GM12878 (cell line): Measurements from ENCODE around the gene CARS2. TPM values are rescaled to one million over a fixed set of nuclear protein-coding genes. Genes with fewer than 3 reads are reported as not detected.

Source experiments
- ATAC-seq: fragments of 200-7000 bp; cut with Tn5 transposase; 3 replicates; pipeline ENCODE4 v1.9.1; 2020; ENCODE audit warnings: mild to moderate bottlenecking, moderate library complexity
- BruUV-seq: library from RNA; stranded (reverse); fragments of 400-500 nt; replicated peaks from 2 replicates; lab custom pipeline; 2021; lab: Mats Ljungman, UMichigan
- CTCF ChIA-PET: fragments of 300-600 bp; sonication (Branson Sonifier 250); formaldehyde crosslinking; extraction: SDS; loops from one replicate; lab custom pipeline; 2021; ENCODE audit warnings: inconsistent platforms; lab: Yijun Ruan, JAX
- POLR2A ChIA-PET: fragments of 350-600 bp; formaldehyde crosslinking; extraction: SDS; loops from one replicate; lab custom pipeline; 2021; ENCODE audit warnings: inconsistent platforms; lab: Charles Lee
- RAD21 ChIA-PET: fragments of 300-600 bp; sonication (Branson Sonifier 250); formaldehyde crosslinking; loops from one replicate; lab custom pipeline; 2023; ENCODE audit warnings: antibody characterized with exemption; ENCODE audit not compliant: unreplicated experiment; lab: Charles Lee
- SMC1A ChIA-PET: fragments of 300-600 bp; sonication (Branson Sonifier 250); formaldehyde crosslinking; loops from one replicate; lab custom pipeline; 2023; ENCODE audit not compliant: unreplicated experiment, uncharacterized antibody; lab: Charles Lee
- DNase-seq: peaks from one replicate; pipeline ENCODE4 v3.0.0-alpha.2; 2011; ENCODE audit warnings: low read depth, low spot score
- FAIRE-seq: peaks from 3 replicates; lab custom pipeline; 2011; peaks lifted over from hg19 to GRCh38; lab: Jason Lieb, UNC
- H2AFZ ChIP-seq: 2 replicates; pipeline ENCODE4 v1.6.0; 2011; ENCODE audit warnings: low read depth, low read length, control low read depth; ENCODE audit not compliant: control insufficient read depth
- H3K27ac ChIP-seq: 2 replicates; pipeline ENCODE4 v1.5.1; 2011; ENCODE audit warnings: control low read depth; ENCODE audit not compliant: control insufficient read depth, insufficient read depth
- H3K27me3 ChIP-seq, 2 experiments: replicated peaks in 1 of 2; 2 replicates each; pipeline versions ENCODE4 v1.6.0 to v1.6.1; 2011; ENCODE audit warnings: low read length in 1 of 2; ENCODE audit not compliant: control insufficient read depth in 2 of 2, insufficient read depth in 2 of 2
- H3K36me3 ChIP-seq, 2 experiments: 2 replicates each; pipeline ENCODE4 v1.5.1; 2011; ENCODE audit warnings: low read length in 1 of 2; ENCODE audit not compliant: control insufficient read depth in 2 of 2, insufficient read depth in 2 of 2
- H3K4me1 ChIP-seq: 2 replicates; pipeline ENCODE4 v1.6.1; 2011; ENCODE audit warnings: mild to moderate bottlenecking, low read length, moderate library complexity, mixed read lengths; ENCODE audit not compliant: control insufficient read depth, insufficient read depth
- H3K4me2 ChIP-seq: 2 replicates; pipeline ENCODE4 v1.6.0; 2011; ENCODE audit warnings: control low read depth; ENCODE audit not compliant: control insufficient read depth, insufficient read depth
- H3K4me3 ChIP-seq: fragments of 200-600 bp; sonication (generic); 2 replicates; pipeline ENCODE4 v1.5.1; 2016
- H3K79me2 ChIP-seq: 2 replicates; pipeline ENCODE4 v1.6.0; 2011; ENCODE audit warnings: low read length; ENCODE audit not compliant: control insufficient read depth, insufficient read depth
- H3K9ac ChIP-seq: 2 replicates; pipeline ENCODE4 v1.8.0; 2011; ENCODE audit warnings: low read length, control low read depth, mixed read lengths; ENCODE audit not compliant: control insufficient read depth, insufficient read depth
- H3K9me3 ChIP-seq: replicated peaks from 3 replicates; pipeline ENCODE4 v1.5.1; 2011; ENCODE audit warnings: mild to moderate bottlenecking, low read length; ENCODE audit not compliant: control insufficient read depth, insufficient read depth
- H4K20me1 ChIP-seq: 2 replicates; pipeline ENCODE4 v1.6.0; 2011; ENCODE audit not compliant: control insufficient read depth, insufficient read depth
- EZH2 ChIP-seq: IDR thresholded peaks from 2 replicates; pipeline ENCODE4 v1.6.1; 2012; ENCODE audit warnings: low read depth, mild to moderate bottlenecking, control low read depth, inconsistent platforms, low read length, borderline replicate concordance; ENCODE audit not compliant: control insufficient read depth
- JUND ChIP-seq: IDR thresholded peaks from 2 replicates; pipeline ENCODE4 v1.6.1; 2012; ENCODE audit warnings: low read depth, mild to moderate bottlenecking, low read length, improper control_type of control experiment, moderate library complexity
- MYB ChIP-seq: fragments of 150-350 bp; IDR thresholded peaks from 2 replicates; pipeline ENCODE4 v1.6.1; 2014; ENCODE audit warnings: mild to moderate bottlenecking, low read depth, low read length, borderline replicate concordance
- SRF ChIP-seq, 2 experiments: IDR thresholded peaks; 2 replicates each; pipeline ENCODE4 v1.6.1; 2011; ENCODE audit warnings: low read depth in 2 of 2, low read length in 2 of 2, mild to moderate bottlenecking in 1 of 2, moderate library complexity in 1 of 2
- SUZ12 ChIP-seq: fragments of 200-600 bp; sonication (generic); IDR thresholded peaks from one replicate; pipeline ENCODE4 v1.6.1; 2018; ENCODE audit warnings: antibody characterized with exemption, mild to moderate bottlenecking; ENCODE audit not compliant: unreplicated experiment
- TCF3 ChIP-seq: IDR thresholded peaks from 2 replicates; pipeline ENCODE4 v1.6.1; 2012; ENCODE audit warnings: low read depth, mild to moderate bottlenecking, low read length, borderline replicate concordance; ENCODE audit not compliant: insufficient read depth
- ZNF384 ChIP-seq: IDR thresholded peaks from 2 replicates; pipeline ENCODE4 v1.6.1; 2012; ENCODE audit warnings: low read depth, mild to moderate bottlenecking, low read length, improper control_type of control experiment, borderline replicate concordance
- WGBS: methylation state at CpG from one replicate; pipeline ENCODE4 v1.1.6; 2016; ENCODE audit warnings: low lambda C conversion rate; ENCODE audit not compliant: insufficient replicate concordance, insufficient coverage; ENCODE audit errors: missing lambda C conversion rate; 5-methylcytosine and 5-hydroxymethylcytosine counted together
- in situ Hi-C: fragments of 300-500 bp; cut with MboI; formaldehyde crosslinking; loops from 9 replicates; pipeline ENCODE4 v1.14.3; 2018; ENCODE audit warnings: mixed read lengths
- intact Hi-C: fragments of 100-400 bp; cut with micrococcal nuclease; formaldehyde crosslinking; loops from one replicate; pipeline ENCODE4 v1.14.2; 2022; ENCODE audit not compliant: unreplicated experiment
- polyA plus RNA-seq, 11 experiments: library from polyadenylated mRNA; depleted of rRNA in 4 of 11; unstranded in 6 of 11; stranded (reverse) in 5 of 11; fragments of >200 nt; fragmentation: Nextera tagmentation in 4 of 11; fragmentation: Illumina TruSeq in 1 of 11; extraction: Ambion mirVana in 4 of 11; extraction: Trizol in 1 of 11; gene quantifications; 1 replicate in 1 of 11; 2 replicates in 10 of 11; pipeline versions ENCODE4 v1.2.1 to v1.2.3, GENCODE V29; 2011 to 2016; ENCODE audit warnings: inconsistent platforms in 2 of 11, missing spikeins in 2 of 11, low read depth in 1 of 11
- total RNA-seq, 4 experiments: library from RNA; depleted of rRNA in 3 of 4; stranded (reverse); fragments of >200 nt in 3 of 4; fragmentation: Illumina TruSeq in 1 of 4; extraction: Trizol in 1 of 4; gene quantifications; 2 replicates each; pipeline versions ENCODE4 v1.2.1 to v1.2.3, GENCODE V29; 2013 to 2021
- TF ChIP-seq, protein P1 (sequence below): fragments of 450-650 bp; IDR thresholded peaks from 2 replicates; pipeline ENCODE4 v1.6.1; 2017; ENCODE audit warnings: low read depth, mild to moderate bottlenecking, moderate library complexity
- TF ChIP-seq, protein P2 (sequence below): IDR thresholded peaks from 2 replicates; pipeline ENCODE4 v1.6.1; 2011; ENCODE audit warnings: borderline replicate concordance, low read depth, mild to moderate bottlenecking, moderate library complexity, mixed read lengths, low read length; ENCODE audit not compliant: insufficient read depth; ENCODE audit errors: extremely low read length
- TF ChIP-seq, protein P3 (sequence below): fragments of 150-350 bp; IDR thresholded peaks from 2 replicates; pipeline ENCODE4 v1.6.1; 2016; ENCODE audit warnings: low read depth, low read length
- TF ChIP-seq, protein P4 (sequence below): fragments of 150-350 bp; IDR thresholded peaks from 2 replicates; pipeline ENCODE4 v1.6.1; 2014; ENCODE audit warnings: mild to moderate bottlenecking, low read depth, low read length
- TF ChIP-seq, protein P5 (sequence below): fragments of 450-650 bp; IDR thresholded peaks from 2 replicates; pipeline ENCODE4 v1.6.1; 2016; ENCODE audit warnings: mild to moderate bottlenecking

The CARS2 gene
- total and polyA plus RNA-seq, 10 of the 15 experiments (the other 5 are each of a cell fraction or from before 2014, with no cell fraction given) = 4.2 to 101 (median 61.5) TPM

DNA sequence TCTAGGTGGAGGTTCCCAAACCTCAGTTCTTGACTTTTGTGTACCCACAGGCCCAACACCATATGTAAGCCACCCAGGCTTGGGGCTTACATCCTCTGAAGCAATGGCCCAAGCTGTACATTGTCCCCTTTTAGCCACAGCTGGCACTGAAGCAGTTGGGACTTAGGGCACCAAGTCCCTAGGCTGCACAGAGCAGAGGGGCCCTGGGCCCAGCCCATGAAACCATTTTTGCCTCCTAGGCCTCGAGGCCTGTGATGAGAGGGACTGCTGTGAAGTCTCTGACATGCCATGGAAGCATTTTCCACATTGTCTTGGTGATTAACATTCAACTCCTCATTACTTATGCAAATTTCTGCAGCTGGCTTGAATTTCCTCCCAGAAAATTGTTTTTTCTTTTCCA lies 37.8 kb upstream of the CARS2 start:
- H3K9ac ChIP-seq = no peak overlapping the region
- DNase-seq (no peak), FAIRE-seq (no peak), ATAC-seq (no peak)
- ChIA-PET POLR2A (no interaction called here), RAD21 (no interaction called here), SMC1A (no interaction called here), CTCF (no interaction called here)
- no peaks in the 10 kb centered on the region for H3K36me3 ChIP-seq
- intact Hi-C loops (no loop called here), in situ Hi-C loops (no loop called here)
- no peak overlapping the region for H3K4me3 ChIP-seq
- BruUV-seq = no TSS peak
- no peaks in the 10 kb centered on the region for H3K27me3 ChIP-seq
- H3K27ac ChIP-seq = no peak overlapping the region
- no peak overlapping the region for H2AFZ ChIP-seq
- no peaks in the 10 kb centered on the region for H3K79me2 ChIP-seq
- 0% methylated on average over 1 of the region's 1 CpG for WGBS
- no peaks in the 10 kb centered on the region; the same call in 1 of the 3 replicates for H3K9me3 ChIP-seq
- no peaks in the 10 kb centered on the region for H3K4me1 ChIP-seq
- H4K20me1 ChIP-seq = no peaks in the 10 kb centered on the region
- H3K4me2 ChIP-seq = no peak overlapping the region
- TF ChIP-seq, protein P1, sequence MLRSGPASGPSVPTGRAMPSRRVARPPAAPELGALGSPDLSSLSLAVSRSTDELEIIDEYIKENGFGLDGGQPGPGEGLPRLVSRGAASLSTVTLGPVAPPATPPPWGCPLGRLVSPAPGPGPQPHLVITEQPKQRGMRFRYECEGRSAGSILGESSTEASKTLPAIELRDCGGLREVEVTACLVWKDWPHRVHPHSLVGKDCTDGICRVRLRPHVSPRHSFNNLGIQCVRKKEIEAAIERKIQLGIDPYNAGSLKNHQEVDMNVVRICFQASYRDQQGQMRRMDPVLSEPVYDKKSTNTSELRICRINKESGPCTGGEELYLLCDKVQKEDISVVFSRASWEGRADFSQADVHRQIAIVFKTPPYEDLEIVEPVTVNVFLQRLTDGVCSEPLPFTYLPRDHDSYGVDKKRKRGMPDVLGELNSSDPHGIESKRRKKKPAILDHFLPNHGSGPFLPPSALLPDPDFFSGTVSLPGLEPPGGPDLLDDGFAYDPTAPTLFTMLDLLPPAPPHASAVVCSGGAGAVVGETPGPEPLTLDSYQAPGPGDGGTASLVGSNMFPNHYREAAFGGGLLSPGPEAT = no peak
- no peak for TF ChIP-seq EZH2
- TF ChIP-seq JUND = no peak
- TF ChIP-seq, protein P2, sequence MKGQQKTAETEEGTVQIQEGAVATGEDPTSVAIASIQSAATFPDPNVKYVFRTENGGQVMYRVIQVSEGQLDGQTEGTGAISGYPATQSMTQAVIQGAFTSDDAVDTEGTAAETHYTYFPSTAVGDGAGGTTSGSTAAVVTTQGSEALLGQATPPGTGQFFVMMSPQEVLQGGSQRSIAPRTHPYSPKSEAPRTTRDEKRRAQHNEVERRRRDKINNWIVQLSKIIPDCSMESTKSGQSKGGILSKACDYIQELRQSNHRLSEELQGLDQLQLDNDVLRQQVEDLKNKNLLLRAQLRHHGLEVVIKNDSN = no peak
- TF ChIP-seq, protein P3, sequence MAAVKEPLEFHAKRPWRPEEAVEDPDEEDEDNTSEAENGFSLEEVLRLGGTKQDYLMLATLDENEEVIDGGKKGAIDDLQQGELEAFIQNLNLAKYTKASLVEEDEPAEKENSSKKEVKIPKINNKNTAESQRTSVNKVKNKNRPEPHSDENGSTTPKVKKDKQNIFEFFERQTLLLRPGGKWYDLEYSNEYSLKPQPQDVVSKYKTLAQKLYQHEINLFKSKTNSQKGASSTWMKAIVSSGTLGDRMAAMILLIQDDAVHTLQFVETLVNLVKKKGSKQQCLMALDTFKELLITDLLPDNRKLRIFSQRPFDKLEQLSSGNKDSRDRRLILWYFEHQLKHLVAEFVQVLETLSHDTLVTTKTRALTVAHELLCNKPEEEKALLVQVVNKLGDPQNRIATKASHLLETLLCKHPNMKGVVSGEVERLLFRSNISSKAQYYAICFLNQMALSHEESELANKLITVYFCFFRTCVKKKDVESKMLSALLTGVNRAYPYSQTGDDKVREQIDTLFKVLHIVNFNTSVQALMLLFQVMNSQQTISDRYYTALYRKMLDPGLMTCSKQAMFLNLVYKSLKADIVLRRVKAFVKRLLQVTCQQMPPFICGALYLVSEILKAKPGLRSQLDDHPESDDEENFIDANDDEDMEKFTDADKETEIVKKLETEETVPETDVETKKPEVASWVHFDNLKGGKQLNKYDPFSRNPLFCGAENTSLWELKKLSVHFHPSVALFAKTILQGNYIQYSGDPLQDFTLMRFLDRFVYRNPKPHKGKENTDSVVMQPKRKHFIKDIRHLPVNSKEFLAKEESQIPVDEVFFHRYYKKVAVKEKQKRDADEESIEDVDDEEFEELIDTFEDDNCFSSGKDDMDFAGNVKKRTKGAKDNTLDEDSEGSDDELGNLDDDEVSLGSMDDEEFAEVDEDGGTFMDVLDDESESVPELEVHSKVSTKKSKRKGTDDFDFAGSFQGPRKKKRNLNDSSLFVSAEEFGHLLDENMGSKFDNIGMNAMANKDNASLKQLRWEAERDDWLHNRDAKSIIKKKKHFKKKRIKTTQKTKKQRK = no peak
- TF ChIP-seq SUZ12 = no peak
- no peak for TF ChIP-seq SRF (IDR thresholded peaks at IDR 0.05; ENCODE audit: low read depth in 2 of 2, low read length in 2 of 2)
- TF ChIP-seq MYB = no peak
- TF ChIP-seq ZNF384 = no peak
- TF ChIP-seq, protein P4, sequence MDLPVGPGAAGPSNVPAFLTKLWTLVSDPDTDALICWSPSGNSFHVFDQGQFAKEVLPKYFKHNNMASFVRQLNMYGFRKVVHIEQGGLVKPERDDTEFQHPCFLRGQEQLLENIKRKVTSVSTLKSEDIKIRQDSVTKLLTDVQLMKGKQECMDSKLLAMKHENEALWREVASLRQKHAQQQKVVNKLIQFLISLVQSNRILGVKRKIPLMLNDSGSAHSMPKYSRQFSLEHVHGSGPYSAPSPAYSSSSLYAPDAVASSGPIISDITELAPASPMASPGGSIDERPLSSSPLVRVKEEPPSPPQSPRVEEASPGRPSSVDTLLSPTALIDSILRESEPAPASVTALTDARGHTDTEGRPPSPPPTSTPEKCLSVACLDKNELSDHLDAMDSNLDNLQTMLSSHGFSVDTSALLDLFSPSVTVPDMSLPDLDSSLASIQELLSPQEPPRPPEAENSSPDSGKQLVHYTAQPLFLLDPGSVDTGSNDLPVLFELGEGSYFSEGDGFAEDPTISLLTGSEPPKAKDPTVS = no peak
- TF ChIP-seq, protein P5, sequence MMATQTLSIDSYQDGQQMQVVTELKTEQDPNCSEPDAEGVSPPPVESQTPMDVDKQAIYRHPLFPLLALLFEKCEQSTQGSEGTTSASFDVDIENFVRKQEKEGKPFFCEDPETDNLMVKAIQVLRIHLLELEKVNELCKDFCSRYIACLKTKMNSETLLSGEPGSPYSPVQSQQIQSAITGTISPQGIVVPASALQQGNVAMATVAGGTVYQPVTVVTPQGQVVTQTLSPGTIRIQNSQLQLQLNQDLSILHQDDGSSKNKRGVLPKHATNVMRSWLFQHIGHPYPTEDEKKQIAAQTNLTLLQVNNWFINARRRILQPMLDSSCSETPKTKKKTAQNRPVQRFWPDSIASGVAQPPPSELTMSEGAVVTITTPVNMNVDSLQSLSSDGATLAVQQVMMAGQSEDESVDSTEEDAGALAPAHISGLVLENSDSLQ = no peak
- no peak for TF ChIP-seq TCF3
